Activated naive CD4-positive, alpha-beta T cell treated with anti-CD3 and anti-CD28 coated beads for 36 hours (primary cell): ENCODE measurements around the gene CFAP20. TPM values are rescaled to one million over a fixed set of nuclear protein-coding genes. Genes with fewer than 3 reads are reported as not detected.

Experiments used
- CTCF ChIA-PET: fragments of 350-600 bp; sonication (Branson Sonifier 250); formaldehyde crosslinking; loops from one replicate; lab custom pipeline; 2021; ENCODE audit warnings: antibody characterized with exemption; lab: Charles Lee
- DNase-seq: peaks from one replicate; pipeline ENCODE4 v3.0.0-alpha.2; 2020
- H3K27ac Mint-ChIP-seq: one replicate; pipeline ENCODE4 v1.8.0; 2021; ENCODE audit warnings: mild to moderate bottlenecking, mixed read lengths
- H3K27me3 Mint-ChIP-seq: one replicate; pipeline ENCODE4 v1.8.0; 2021; ENCODE audit warnings: low read depth, mixed read lengths
- H3K36me3 Mint-ChIP-seq: one replicate; pipeline ENCODE4 v1.8.0; 2021; ENCODE audit warnings: low read depth, mixed read lengths
- H3K4me1 Mint-ChIP-seq: one replicate; pipeline ENCODE4 v1.8.0; 2021; ENCODE audit warnings: low read depth, mixed read lengths
- H3K4me3 Mint-ChIP-seq: one replicate; pipeline ENCODE4 v1.8.0; 2021; ENCODE audit warnings: mild to moderate bottlenecking, moderate library complexity, mixed read lengths
- H3K9me3 Mint-ChIP-seq: one replicate; pipeline ENCODE4 v1.8.0; 2021; ENCODE audit warnings: mixed read lengths
- intact Hi-C: fragments of 100-400 bp; cut with micrococcal nuclease; formaldehyde crosslinking; loops from one replicate; pipeline ENCODE4 v1.15.1; 2023
- total RNA-seq, 2 experiments: library from RNA; stranded (reverse); gene quantifications; one replicate each; pipeline ENCODE4 v1.2.3, GENCODE V29; 2021

CFAP20 gene
- total RNA-seq, 2 experiments from 2014 or later: 31.2 to 31.4 TPM

DNA sequence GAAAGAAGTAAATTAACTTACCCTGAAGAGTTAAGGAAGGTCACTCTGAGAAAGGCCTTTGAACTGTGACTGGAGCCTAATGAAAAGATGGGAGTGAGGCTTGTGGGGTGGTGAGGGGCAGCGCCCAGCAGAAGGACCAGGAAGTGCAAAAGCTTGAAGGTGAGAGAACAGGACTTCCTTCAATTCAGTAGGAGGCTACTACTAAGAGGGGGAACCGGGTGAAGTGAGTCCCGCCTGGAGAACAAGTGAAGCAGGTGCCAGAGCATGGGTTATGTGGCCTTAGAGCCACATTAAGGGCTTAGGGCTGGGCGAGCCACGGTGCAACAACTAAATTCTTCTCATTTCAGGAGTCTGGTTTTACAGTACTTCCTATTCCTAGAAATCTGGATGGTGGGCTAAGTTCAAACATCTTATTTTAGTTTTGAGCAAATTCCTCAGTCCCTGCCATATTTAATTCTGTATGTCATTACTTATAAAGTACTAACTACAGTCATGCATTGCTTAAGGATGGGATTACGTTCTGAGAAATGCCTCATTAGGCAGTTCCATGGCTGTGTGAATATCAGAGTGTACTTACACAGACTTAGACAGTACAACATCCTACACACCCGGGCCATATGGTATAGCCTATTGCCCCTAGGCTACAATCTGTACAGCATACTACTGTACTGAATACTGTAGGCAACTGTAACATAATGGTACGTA lies 5.1 kb downstream of the CFAP20 start:
- intact Hi-C loops: loop anchor here (10.0 kb wide), 1 partner anchor 589 kb away; the partner anchor contains the start of gene CCDC102A
- no peak overlapping the region for H3K27ac Mint-ChIP-seq
- no peak for DNase-seq

DNA sequence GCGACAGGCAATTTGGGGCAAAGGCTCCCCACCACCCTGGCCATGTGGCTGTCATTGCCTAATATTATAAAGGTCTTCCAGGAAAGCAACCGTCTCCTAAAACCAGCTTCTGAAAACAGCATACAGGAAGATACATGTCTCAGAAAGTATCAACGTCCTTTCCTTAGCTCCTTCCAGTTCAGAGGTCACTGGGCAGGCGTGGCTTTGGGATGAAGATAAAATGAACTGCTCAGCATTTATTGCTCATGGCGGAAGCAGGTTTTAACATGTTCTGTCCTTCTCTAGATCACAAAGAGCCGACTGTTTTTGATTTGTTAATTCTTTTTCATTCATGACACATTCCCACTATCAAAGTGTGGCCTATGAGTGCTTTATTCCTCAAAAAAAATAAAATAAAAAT lies 8.0 kb downstream of the CFAP20 start:
- no peak for DNase-seq

More for the DNA sequence above, 5.1 kb downstream of the CFAP20 start:
- no peaks in the 10 kb centered on the region for H3K9me3 Mint-ChIP-seq
- H3K4me3 Mint-ChIP-seq: no peak overlapping the region
- H3K36me3 Mint-ChIP-seq: no peaks in the 10 kb centered on the region
- no peaks in the 10 kb centered on the region for H3K27me3 Mint-ChIP-seq
- H3K4me1 Mint-ChIP-seq: peaks cover 64% of the 10 kb centered on the region
- CTCF ChIA-PET: no interaction called here

DNA sequence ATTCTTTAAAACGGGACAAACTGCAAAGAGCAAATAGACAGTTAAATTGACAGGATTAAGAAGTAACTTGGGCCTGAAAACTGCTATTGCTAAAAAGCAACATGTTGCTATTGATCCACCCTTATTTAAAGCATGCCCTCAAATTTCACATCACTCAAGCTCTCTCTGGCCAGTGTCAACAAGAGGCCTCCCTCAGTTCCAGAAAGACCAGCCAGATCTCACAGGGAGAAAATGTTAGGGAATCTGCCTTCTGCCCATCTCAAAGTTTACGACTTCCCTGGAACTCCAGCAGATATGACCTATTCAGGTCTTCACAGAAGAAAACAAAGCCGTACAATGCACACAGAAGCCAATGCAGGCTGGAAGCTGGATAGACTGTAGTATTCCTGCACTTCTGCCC lies 8.9 kb downstream of the CFAP20 start:
- Mint-ChIP-seq H3K27me3 (no peaks in the 10 kb centered on the region), H3K27ac (no peak overlapping the region), H3K4me3 (no peak overlapping the region), H3K36me3 (peaks cover 12% of the 10 kb centered on the region), H3K4me1 (peaks cover 36% of the 10 kb centered on the region), H3K9me3 (no peaks in the 10 kb centered on the region)
- DNase-seq: no peak
- intact Hi-C loops: loop anchor here (10.0 kb wide), 1 partner anchor 585 kb away; the partner anchor contains the start of gene CCDC102A
- CTCF ChIA-PET: interaction anchor here (0.6 to 2.9 kb wide), 6 partner anchors 9 to 1385 kb away, joined by 3 to 10 read pairs (median 3); partner anchors contain the start of gene CFAP20

More for the DNA sequence above, 8.0 kb downstream of the CFAP20 start:
- intact Hi-C loops: loop anchor here (10.0 kb wide), 1 partner anchor 586 kb away; the partner anchor contains the start of gene CCDC102A
- H3K9me3 Mint-ChIP-seq: no peaks in the 10 kb centered on the region
- no peak overlapping the region for H3K27ac Mint-ChIP-seq
- no peaks in the 10 kb centered on the region for H3K27me3 Mint-ChIP-seq
- no peak overlapping the region for H3K4me3 Mint-ChIP-seq
- H3K4me1 Mint-ChIP-seq: peaks cover 44% of the 10 kb centered on the region
- peaks cover 5% of the 10 kb centered on the region for H3K36me3 Mint-ChIP-seq
- CTCF ChIA-PET: interaction anchor here (0.6 to 2.9 kb wide), 11 partner anchors 8 to 223 kb away, joined by 3 to 10 read pairs (median 4); partner anchors contain the start of genes CFAP20 and MMP15

DNA sequence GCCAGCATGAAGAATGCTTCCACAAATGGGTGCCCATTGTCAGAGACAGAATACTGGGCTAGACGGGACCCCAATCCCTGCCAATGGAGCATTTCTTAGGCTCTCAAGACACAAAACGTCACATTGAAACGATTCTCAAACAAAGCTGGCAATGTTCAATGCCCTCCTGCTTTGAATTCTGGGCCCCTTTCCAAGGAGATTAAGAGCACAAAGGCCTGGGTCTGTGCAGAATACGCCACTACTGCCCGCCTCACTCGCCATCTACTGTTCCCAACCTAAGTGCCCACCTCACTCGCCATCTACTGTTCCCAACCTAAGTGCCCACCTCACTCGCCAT lies 9.7 kb downstream of the CFAP20 start:
- no peak overlapping the region for H3K4me3 Mint-ChIP-seq
- no peak for DNase-seq
- H3K27me3 Mint-ChIP-seq: no peaks in the 10 kb centered on the region
- CTCF ChIA-PET: interaction anchor here (1.5 to 2.7 kb wide), 2 partner anchors 8 to 10 kb away, joined by 6 to 7 read pairs; partner anchors contain the start of gene CFAP20
- H3K27ac Mint-ChIP-seq: no peak overlapping the region
- peaks cover 33% of the 10 kb centered on the region for H3K4me1 Mint-ChIP-seq
- H3K9me3 Mint-ChIP-seq: no peaks in the 10 kb centered on the region
- intact Hi-C loops: no loop called here
- H3K36me3 Mint-ChIP-seq: peaks cover 19% of the 10 kb centered on the region

DNA sequence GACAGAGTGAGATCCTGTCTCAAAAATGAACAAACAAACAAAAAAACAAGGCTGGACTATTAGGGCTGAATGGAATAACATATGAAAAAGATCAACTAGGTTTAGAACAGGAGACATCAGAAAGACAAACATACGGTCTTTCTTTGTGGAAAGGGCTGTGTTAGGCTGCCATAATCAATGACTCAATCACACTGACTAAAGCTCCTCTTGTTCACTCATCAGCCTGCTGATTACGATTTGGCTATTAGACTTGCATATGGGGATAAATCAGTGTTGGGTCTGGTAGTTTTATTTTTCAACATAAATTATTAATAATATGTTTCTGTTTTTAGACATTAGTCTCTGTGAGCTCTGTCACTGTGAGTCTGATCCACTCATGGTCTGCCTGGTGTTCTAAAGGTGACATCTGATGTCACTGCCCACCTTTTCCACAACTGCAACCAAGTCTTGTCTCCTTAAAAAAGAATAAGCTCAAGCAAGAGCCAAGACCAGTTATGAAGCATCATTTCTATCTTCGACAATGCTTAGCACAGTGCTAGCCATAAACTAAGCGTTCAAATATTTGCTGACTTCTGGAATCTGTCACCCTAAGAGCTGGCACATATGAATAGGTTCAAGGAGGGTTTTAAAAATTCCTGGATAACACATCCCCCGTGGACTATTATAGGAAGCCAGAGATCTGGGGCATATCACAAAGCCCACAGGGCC lies 10.2 kb downstream of the CFAP20 start:
- H3K4me1 Mint-ChIP-seq: peaks cover 29% of the 10 kb centered on the region
- no peaks in the 10 kb centered on the region for H3K27me3 Mint-ChIP-seq
- CTCF ChIA-PET: interaction anchor here (0.6 to 2.7 kb wide), 3 partner anchors 8 to 1223 kb away, joined by 3 to 7 read pairs (median 6); partner anchors contain the start of gene CFAP20
- no peak overlapping the region for H3K27ac Mint-ChIP-seq
- DNase-seq: no peak
- H3K36me3 Mint-ChIP-seq: peaks cover 23% of the 10 kb centered on the region
- intact Hi-C loops: no loop called here
- no peaks in the 10 kb centered on the region for H3K9me3 Mint-ChIP-seq
- H3K4me3 Mint-ChIP-seq: no peak overlapping the region

DNA sequence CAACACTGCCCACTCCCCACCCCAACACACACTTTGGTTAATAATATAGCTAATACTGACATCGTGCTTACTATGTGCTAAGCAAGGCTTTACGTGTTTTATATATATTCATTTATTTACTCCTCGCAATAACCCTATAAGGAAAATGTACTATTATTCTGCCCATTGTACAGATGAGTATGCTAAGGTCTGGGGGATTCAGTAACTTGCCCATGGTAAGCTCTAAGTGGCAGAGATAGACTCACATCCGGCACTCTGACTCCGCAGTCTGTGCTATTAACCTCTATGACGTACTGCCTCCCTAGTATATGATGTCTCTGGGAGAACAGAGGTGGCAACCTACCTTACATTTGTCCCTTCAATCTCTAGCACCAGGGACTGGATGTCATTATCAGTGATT lies 12.7 kb downstream of the CFAP20 start:
- intact Hi-C loops: no loop called here

DNA sequence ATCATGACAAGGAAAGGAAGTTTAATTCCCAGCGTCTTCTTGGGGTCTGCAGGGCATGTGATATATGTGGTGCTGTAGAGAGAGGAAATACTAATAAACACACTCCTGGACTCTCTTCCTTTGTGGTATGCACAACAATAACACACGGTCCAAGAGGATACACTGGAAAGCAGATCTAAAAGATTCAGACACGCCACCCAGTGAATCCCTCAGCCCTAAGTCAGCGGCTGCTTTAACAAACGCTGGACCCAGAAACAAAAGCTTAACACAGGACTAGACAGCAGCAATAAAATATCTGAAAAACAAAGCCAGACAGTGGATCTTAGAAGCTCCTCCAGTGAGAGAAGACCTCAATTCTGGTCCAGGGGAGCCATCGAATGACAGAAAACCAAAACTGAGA lies 13.1 kb downstream of the CFAP20 start:
- intact Hi-C loops: no loop called here
- no peak for DNase-seq
- peaks cover 30% of the 10 kb centered on the region for H3K36me3 Mint-ChIP-seq
- CTCF ChIA-PET: interaction anchor here (0.6 to 1.6 kb wide), 2 partner anchors 10 to 14 kb away, joined by 3 to 5 read pairs; no protein-coding TSS in a partner anchor
- H3K27me3 Mint-ChIP-seq: no peaks in the 10 kb centered on the region
- no peak overlapping the region for H3K4me3 Mint-ChIP-seq
- no peak overlapping the region for H3K27ac Mint-ChIP-seq
- H3K4me1 Mint-ChIP-seq: peaks cover 12% of the 10 kb centered on the region
- no peaks in the 10 kb centered on the region for H3K9me3 Mint-ChIP-seq

More for the DNA sequence above, 12.7 kb downstream of the CFAP20 start:
- Mint-ChIP-seq H3K36me3 (peaks cover 30% of the 10 kb centered on the region), H3K27ac (no peak overlapping the region), H3K4me3 (no peak overlapping the region), H3K4me1 (peaks cover 13% of the 10 kb centered on the region), H3K27me3 (no peaks in the 10 kb centered on the region), H3K9me3 (no peaks in the 10 kb centered on the region)
- CTCF ChIA-PET: interaction anchor here (0.6 to 1.6 kb wide), 3 partner anchors 9 to 13 kb away, joined by 3 to 5 read pairs (median 3); no protein-coding TSS in a partner anchor
- DNase-seq: no peak

DNA sequence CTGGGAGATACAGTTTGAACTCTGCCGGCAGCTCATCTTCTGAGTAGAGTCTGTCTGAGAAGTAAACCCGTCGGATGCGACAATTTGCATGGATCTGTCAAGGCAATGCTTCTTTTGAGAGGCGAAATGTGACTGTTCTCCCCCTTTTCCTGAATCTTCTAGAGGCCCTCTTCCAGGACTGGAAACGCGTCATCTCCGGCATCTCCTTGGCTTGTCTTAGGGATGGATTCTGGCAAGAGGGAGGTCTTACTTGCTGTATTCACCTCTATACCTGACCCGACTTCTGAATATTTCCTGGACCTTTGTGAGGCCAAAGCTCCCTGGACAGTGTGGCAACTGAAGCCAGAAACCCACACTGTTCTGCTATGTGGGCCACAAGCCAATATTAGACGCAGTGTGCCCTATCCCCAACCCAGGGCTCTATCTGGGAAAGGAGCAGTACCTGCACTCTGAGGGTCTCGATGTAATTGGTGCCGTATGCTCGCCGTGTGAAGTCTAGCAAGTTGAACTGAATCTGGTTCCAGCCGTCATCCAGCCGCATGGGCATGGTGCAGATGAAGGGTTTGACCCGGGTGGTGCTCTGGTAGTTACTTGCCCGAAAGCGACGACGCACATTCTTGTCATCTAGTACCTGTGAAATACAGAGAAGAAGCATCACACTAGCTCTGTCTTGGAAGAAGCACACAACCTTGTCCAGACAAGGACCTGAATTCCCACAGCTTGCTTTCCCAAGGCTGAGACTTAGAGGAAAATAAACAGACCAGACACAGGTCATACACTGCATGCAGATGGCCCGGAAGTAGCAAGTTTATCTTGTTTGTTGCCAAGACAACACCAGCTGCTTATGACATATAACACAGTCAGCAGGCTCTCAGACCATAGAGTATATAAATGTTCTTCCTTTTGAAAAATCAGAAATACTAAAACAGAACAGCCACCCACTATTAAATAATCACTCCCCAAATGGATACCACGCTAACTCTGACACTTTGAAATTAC lies 14.1 kb downstream of the CFAP20 start:
- no peak for DNase-seq
- Mint-ChIP-seq H3K36me3 (peaks cover 30% of the 10 kb centered on the region), H3K9me3 (no peaks in the 10 kb centered on the region), H3K27me3 (no peaks in the 10 kb centered on the region), H3K4me3 (no peak overlapping the region), H3K27ac (no peak overlapping the region), H3K4me1 (peaks cover 5% of the 10 kb centered on the region)
- CTCF ChIA-PET: interaction anchor here (0.6 to 0.8 kb wide), 2 partner anchors 12 to 293 kb away, joined by 4 to 6 read pairs; no protein-coding TSS in a partner anchor
- intact Hi-C loops: no loop called here

DNA sequence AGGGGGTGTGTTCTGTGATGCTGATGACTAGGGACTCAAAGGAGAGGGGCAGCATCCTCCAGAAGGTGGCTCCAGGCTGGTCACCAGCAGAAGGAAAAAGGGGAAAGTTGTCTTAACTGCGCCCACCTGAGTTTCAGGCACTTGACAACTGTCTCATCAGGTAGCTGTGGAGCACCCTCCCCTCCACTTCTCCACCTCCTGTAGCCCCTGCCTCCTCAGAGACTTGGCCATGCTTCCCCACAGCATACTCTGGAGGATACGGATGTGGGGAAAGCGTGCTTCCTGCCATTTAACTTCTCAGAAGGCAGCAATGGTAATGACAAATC lies 17.9 kb downstream of the CFAP20 start:
- no peaks in the 10 kb centered on the region for H3K27me3 Mint-ChIP-seq
- no peaks in the 10 kb centered on the region for H3K9me3 Mint-ChIP-seq
- CTCF ChIA-PET: no interaction called here
- H3K36me3 Mint-ChIP-seq: peaks cover 26% of the 10 kb centered on the region
- no peak overlapping the region for H3K27ac Mint-ChIP-seq
- intact Hi-C loops: no loop called here
- no peak for DNase-seq
- H3K4me3 Mint-ChIP-seq: no peak overlapping the region
- H3K4me1 Mint-ChIP-seq: no peaks in the 10 kb centered on the region

DNA sequence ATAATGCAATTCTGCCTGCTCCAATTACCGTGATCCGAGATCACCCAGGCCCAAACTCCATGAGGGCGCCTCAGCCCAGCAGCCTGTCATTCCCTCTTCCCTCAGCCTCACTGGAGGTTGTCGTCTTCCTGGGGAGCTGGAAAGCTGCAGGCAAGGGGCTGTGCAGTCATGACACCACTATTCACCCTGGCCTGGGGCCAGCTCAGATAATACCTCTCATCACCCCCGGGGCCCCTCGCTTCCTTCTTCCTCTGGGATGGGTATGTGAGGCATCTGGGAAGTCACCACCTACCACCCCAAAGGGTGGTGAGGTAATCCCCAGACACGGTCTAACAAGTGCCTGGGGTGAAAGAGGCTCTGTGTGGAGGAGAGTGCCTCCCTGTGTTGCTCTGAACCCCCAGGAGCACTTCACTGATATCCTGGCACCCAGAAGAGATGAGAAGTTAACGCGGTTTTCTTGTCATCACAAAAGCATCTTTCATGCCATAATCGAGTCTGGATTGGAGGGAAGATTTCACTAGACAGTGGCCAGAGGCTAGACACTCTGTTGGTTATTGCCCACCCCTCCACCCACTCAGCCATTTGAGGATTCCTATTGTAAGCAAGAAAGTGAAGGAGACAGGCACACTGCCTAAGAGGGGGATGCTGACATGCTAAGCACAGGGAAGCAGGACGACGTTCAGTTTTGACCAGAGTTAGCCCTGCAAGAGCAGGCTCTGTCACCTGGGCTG lies 18.4 kb downstream of the CFAP20 start:
- no peaks in the 10 kb centered on the region for H3K4me1 Mint-ChIP-seq
- no peaks in the 10 kb centered on the region for H3K9me3 Mint-ChIP-seq
- H3K4me3 Mint-ChIP-seq: no peak overlapping the region
- DNase-seq: no peak
- CTCF ChIA-PET: interaction anchor here (0.9 to 1.6 kb wide), 2 partner anchors 10 to 14 kb away, joined by 3 read pairs; no protein-coding TSS in a partner anchor
- H3K27ac Mint-ChIP-seq: no peak overlapping the region
- peaks cover 22% of the 10 kb centered on the region for H3K36me3 Mint-ChIP-seq
- intact Hi-C loops: no loop called here
- no peaks in the 10 kb centered on the region for H3K27me3 Mint-ChIP-seq

DNA sequence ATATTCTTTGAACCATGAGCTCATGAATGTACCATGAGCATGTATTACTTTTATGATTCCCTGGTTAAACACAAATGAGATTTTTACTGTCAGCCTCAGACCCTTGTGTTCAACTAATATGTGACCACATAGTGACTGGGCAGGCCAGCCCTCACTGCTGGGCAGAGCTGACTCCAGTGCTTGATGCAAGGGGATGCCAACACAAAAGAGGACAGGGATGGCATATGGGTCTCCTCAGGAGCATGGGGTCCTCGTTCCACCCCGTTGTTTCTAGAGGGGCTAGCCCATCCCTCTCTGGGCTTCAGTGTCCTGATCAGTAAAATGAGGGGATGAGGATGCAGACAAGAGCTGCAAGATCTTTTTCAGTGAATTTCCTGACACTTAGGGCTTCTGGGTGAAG lies 19.3 kb downstream of the CFAP20 start:
- DNase-seq: no peak
- H3K27me3 Mint-ChIP-seq: no peaks in the 10 kb centered on the region
- H3K27ac Mint-ChIP-seq: no peak overlapping the region
- intact Hi-C loops: loop anchor here (10.0 kb wide), 1 partner anchor 195 kb away; no protein-coding TSS in a partner anchor
- H3K4me3 Mint-ChIP-seq: no peak overlapping the region
- no peaks in the 10 kb centered on the region for H3K9me3 Mint-ChIP-seq
- peaks cover 16% of the 10 kb centered on the region for H3K36me3 Mint-ChIP-seq
- peaks cover 2% of the 10 kb centered on the region for H3K4me1 Mint-ChIP-seq
- CTCF ChIA-PET: interaction anchor here (0.9 to 1.6 kb wide), 2 partner anchors 11 to 13 kb away, joined by 3 read pairs; no protein-coding TSS in a partner anchor
